Measurements from ENCODE around the gene DCAF12.

DNA sequence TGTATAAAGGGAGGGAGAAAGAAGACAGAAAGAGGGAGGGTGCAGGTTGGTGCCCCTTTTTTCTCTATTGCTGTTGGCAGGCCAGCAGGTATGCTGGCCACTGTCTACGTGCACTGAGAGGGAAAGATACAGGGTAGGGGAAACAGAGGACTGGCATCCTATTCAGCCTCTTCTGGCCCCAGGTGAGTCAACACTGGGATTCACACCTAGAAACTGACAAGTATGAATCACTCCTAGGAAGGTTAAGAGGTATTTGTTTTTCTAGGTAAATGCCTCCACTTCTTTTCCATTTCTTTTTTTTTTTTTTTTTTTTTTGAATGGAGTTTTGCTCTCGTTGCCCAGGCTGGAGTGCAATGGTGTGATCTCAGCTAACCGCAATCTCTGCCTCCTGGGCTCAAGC lies 49.6 kb upstream of the DCAF12 start:
- TF ChIP-seq, protein P1, sequence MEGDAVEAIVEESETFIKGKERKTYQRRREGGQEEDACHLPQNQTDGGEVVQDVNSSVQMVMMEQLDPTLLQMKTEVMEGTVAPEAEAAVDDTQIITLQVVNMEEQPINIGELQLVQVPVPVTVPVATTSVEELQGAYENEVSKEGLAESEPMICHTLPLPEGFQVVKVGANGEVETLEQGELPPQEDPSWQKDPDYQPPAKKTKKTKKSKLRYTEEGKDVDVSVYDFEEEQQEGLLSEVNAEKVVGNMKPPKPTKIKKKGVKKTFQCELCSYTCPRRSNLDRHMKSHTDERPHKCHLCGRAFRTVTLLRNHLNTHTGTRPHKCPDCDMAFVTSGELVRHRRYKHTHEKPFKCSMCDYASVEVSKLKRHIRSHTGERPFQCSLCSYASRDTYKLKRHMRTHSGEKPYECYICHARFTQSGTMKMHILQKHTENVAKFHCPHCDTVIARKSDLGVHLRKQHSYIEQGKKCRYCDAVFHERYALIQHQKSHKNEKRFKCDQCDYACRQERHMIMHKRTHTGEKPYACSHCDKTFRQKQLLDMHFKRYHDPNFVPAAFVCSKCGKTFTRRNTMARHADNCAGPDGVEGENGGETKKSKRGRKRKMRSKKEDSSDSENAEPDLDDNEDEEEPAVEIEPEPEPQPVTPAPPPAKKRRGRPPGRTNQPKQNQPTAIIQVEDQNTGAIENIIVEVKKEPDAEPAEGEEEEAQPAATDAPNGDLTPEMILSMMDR (tag by site-specific recombination; IDR thresholded peaks at IDR 0.05) = no peak
- TF ChIP-seq PRDM1 (tag by site-specific recombination; IDR thresholded peaks at IDR 0.05) = no peak
- TF ChIP-seq, protein P2, sequence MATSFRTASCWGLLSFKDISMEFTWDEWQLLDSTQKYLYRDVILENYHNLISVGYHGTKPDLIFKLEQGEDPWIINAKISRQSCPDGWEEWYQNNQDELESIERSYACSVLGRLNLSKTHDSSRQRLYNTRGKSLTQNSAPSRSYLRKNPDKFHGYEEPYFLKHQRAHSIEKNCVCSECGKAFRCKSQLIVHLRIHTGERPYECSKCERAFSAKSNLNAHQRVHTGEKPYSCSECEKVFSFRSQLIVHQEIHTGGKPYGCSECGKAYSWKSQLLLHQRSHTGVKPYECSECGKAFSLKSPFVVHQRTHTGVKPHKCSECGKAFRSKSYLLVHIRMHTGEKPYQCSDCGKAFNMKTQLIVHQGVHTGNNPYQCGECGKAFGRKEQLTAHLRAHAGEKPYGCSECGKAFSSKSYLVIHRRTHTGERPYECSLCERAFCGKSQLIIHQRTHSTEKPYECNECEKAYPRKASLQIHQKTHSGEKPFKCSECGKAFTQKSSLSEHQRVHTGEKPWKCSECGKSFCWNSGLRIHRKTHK (tag by site-specific recombination; IDR thresholded peaks at IDR 0.05) = no peak
- TF ChIP-seq ZNF433 (tag by site-specific recombination; IDR thresholded peaks at IDR 0.05; ENCODE audit: low read depth) = no peak
- no peak for TF ChIP-seq TCF7L2 (IDR thresholded peaks at IDR 0.05; ENCODE audit: borderline replicate concordance, low read depth, low read length)
- no peak for TF ChIP-seq ZNF701 (tag by site-specific recombination; IDR thresholded peaks at IDR 0.05)
- TF ChIP-seq ZNF112 (tag by site-specific recombination; IDR thresholded peaks at IDR 0.05) = no peak
- TF ChIP-seq ZNF707 (tag by site-specific recombination; IDR thresholded peaks at IDR 0.05) = no peak
- no peak for TF ChIP-seq YY1 (tag by site-specific recombination; IDR thresholded peaks at IDR 0.05)
- no peak for TF ChIP-seq ZNF777 (tag by site-specific recombination; IDR thresholded peaks at IDR 0.05; ENCODE audit: borderline replicate concordance)
- no peak for TF ChIP-seq MZF1 (tag by site-specific recombination; IDR thresholded peaks at IDR 0.05; ENCODE audit: borderline replicate concordance)
- TF ChIP-seq ZEB2 (tag by site-specific recombination; IDR thresholded peaks at IDR 0.05) = no peak
- no peak for TF ChIP-seq SETDB1 (IDR thresholded peaks at IDR 0.05; ENCODE audit: insufficient read length, low read length)
- TF ChIP-seq, protein P3, sequence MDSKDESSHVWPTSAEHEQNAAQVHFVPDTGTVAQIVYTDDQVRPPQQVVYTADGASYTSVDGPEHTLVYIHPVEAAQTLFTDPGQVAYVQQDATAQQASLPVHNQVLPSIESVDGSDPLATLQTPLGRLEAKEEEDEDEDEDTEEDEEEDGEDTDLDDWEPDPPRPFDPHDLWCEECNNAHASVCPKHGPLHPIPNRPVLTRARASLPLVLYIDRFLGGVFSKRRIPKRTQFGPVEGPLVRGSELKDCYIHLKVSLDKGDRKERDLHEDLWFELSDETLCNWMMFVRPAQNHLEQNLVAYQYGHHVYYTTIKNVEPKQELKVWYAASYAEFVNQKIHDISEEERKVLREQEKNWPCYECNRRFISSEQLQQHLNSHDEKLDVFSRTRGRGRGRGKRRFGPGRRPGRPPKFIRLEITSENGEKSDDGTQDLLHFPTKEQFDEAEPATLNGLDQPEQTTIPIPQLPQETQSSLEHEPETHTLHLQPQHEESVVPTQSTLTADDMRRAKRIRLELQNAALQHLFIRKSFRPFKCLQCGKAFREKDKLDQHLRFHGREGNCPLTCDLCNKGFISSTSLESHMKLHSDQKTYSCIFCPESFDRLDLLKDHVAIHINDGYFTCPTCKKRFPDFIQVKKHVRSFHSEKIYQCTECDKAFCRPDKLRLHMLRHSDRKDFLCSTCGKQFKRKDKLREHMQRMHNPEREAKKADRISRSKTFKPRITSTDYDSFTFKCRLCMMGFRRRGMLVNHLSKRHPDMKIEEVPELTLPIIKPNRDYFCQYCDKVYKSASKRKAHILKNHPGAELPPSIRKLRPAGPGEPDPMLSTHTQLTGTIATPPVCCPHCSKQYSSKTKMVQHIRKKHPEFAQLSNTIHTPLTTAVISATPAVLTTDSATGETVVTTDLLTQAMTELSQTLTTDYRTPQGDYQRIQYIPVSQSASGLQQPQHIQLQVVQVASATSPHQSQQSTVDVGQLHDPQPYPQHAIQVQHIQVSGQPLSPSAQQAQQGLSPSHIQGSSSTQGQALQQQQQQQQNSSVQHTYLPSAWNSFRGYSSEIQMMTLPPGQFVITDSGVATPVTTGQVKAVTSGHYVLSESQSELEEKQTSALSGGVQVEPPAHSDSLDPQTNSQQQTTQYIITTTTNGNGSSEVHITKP (tag by site-specific recombination; IDR thresholded peaks at IDR 0.05) = no peak
